Naive thymus-derived CD8-positive, alpha-beta T cell (primary cell): Measurements from ENCODE around the gene ZNF276. TPM values are rescaled to one million over a fixed set of nuclear protein-coding genes. Genes with fewer than 3 reads are reported as not detected.
A peak's percentile ranks its signal among the peaks of the same experiment; 100 is the strongest.
"Not testable (repeated sequence)": the region's sequence is repeated elsewhere in the genome, so short reads cannot be mapped to it uniquely, and the experiment has no call there.

Experiments used
- ATAC-seq, 2 donors: fragments of 150-1000 bp; cut with Tn5 transposase in 1 of 2; sonication (Bioruptor Pico), chemical (Tn5 transposase) in 1 of 2; 1 replicate in 1 of 2; 2 replicates in 1 of 2; pipeline ENCODE4 v1.10.0; 2021; ENCODE audit warnings: mild to moderate bottlenecking in 2 of 2, moderate library complexity in 2 of 2
- POLR2A ChIA-PET: fragments of 350-600 bp; sonication (Branson Sonifier 250); formaldehyde crosslinking; loops from one replicate; lab custom pipeline; 2021; ENCODE audit warnings: antibody characterized with exemption; lab: Charles Lee
- DNase-seq, 10 donors: peaks; one replicate each; pipeline versions ENCODE4 v3.0.0 to v3.0.0-alpha.2; 2020 to 2022
- H3K27ac Mint-ChIP-seq, 10 donors: one replicate each; pipeline ENCODE4 v1.8.0; 2020 to 2022; ENCODE audit warnings: mild to moderate bottlenecking in 10 of 10, mixed read lengths in 10 of 10, moderate library complexity in 4 of 10, inconsistent platforms in 1 of 10
- H3K27me3 Mint-ChIP-seq, 5 donors: one replicate each; pipeline ENCODE4 v1.8.0; 2021 to 2022; ENCODE audit warnings: mixed read lengths in 5 of 5
- H3K36me3 Mint-ChIP-seq, 3 donors: one replicate each; pipeline ENCODE4 v1.8.0; 2020 to 2022; ENCODE audit warnings: mixed read lengths in 3 of 3, mild to moderate bottlenecking in 2 of 3, inconsistent platforms in 1 of 3
- H3K4me1 Mint-ChIP-seq, 4 donors: one replicate each; pipeline ENCODE4 v1.8.0; 2021 to 2022; ENCODE audit warnings: mixed read lengths in 4 of 4
- H3K4me3 Mint-ChIP-seq, 10 donors: one replicate each; pipeline ENCODE4 v1.8.0; 2020 to 2022; ENCODE audit warnings: mild to moderate bottlenecking in 10 of 10, mixed read lengths in 10 of 10, moderate library complexity in 6 of 10, inconsistent platforms in 1 of 10
- H3K9me3 Mint-ChIP-seq, 9 donors: one replicate each; pipeline ENCODE4 v1.8.0; 2020 to 2022; ENCODE audit warnings: mixed read lengths in 9 of 9, mild to moderate bottlenecking in 3 of 9, inconsistent platforms in 1 of 9, moderate library complexity in 1 of 9
- polyA plus RNA-seq, 3 donors: library from polyadenylated mRNA; unstranded; fragments of 300-500 nt; fragmentation: Illumina TruSeq; gene quantifications; one replicate each; pipeline ENCODE4 v1.2.3, GENCODE V29; 2021
- total RNA-seq, 8 experiments: library from RNA in 2 of 8; stranded (reverse) in 2 of 8; gene quantifications; one replicate each; pipeline ENCODE4 v1.2.3 and lab custom pipeline; 2021 to 2026

ZNF276 gene
- total and polyA plus RNA-seq, 5 experiments from 2014 or later: 15.0 to 171 (median 56.0) TPM

- H3K4me1 Mint-ChIP-seq: peaks cover 20 to 36% (median 33%) of the 10 kb centered on the region in 4 donors
- POLR2A ChIA-PET: interaction anchor here (0.7 to 4.6 kb wide), 2 partner anchors 59 to 95 kb away, joined by 3 to 48 read pairs; no protein-coding TSS in a partner anchor
- no peaks in the 10 kb centered on the region for H3K27me3 Mint-ChIP-seq
- ATAC-seq (no peak), DNase-seq (no peak)
- H3K36me3 Mint-ChIP-seq: no peaks in the 10 kb centered on the region
- H3K27ac Mint-ChIP-seq: peak overlapping the region in 2 of 10 donors; percentile 5 to 19
- no peak overlapping the region for H3K4me3 Mint-ChIP-seq
- H3K9me3 Mint-ChIP-seq: no peaks in the 10 kb centered on the region
These were observed 61.2 kb downstream of the ZNF276 start for GRCh38 chr16:89782489-89782888.

GRCh38 chr16:89783952-89784351 is 62.6 kb downstream of the ZNF276 start:
- not testable (repeated sequence) for H3K36me3 Mint-ChIP-seq, H3K9me3 Mint-ChIP-seq, H3K27me3 Mint-ChIP-seq, DNase-seq
- H3K4me3 Mint-ChIP-seq: peak overlapping the region in 5 of 10 donors; percentile 50 to 70 (median 64)
- peak overlapping the region in 6 of 10 donors; percentile 75 to 94 (median 84) for H3K27ac Mint-ChIP-seq
- peak in 1 of 2 donors; percentile 6 for ATAC-seq
- peaks cover 20 to 36% (median 33%) of the 10 kb centered on the region in 4 donors for H3K4me1 Mint-ChIP-seq
- POLR2A ChIA-PET: interaction anchor here (0.6 to 4.6 kb wide), 11 partner anchors 12 to 84 kb away, joined by 3 to 48 read pairs (median 6); no protein-coding TSS in a partner anchor

- ATAC-seq (peak; percentile 28 to 70), DNase-seq (peak in 7 of 10 donors; percentile 10 to 53 (median 32))
- H3K4me3 Mint-ChIP-seq: peak overlapping the region; percentile 16 to 84 (median 61)
- H3K27ac Mint-ChIP-seq: peak overlapping the region; percentile 47 to 94 (median 82)
- no peaks in the 10 kb centered on the region for H3K9me3 Mint-ChIP-seq
- no peaks in the 10 kb centered on the region for H3K36me3 Mint-ChIP-seq
- H3K27me3 Mint-ChIP-seq: no peaks in the 10 kb centered on the region
- POLR2A ChIA-PET: interaction anchor here (0.6 to 4.6 kb wide), 10 partner anchors 13 to 85 kb away, joined by 3 to 48 read pairs (median 8); no protein-coding TSS in a partner anchor
- H3K4me1 Mint-ChIP-seq: peaks cover 20 to 36% (median 33%) of the 10 kb centered on the region in 4 donors
These were observed 63.1 kb downstream of the ZNF276 start for GRCh38 chr16:89784406-89784805.

- peak; percentile 88 to 92 for ATAC-seq
- POLR2A ChIA-PET: interaction anchor here (0.6 to 4.6 kb wide), 19 partner anchors 9 to 586 kb away, joined by 3 to 48 read pairs (median 4); partner anchors contain the start of genes MC1R and VPS9D1
- H3K4me1 Mint-ChIP-seq: peaks cover 18 to 36% (median 33%) of the 10 kb centered on the region in 4 donors
These were observed 64.3 kb downstream of the ZNF276 start for GRCh38 chr16:89785523-89786155.

GRCh38 chr16:89786474-89787364 is 65.4 kb downstream of the ZNF276 start:
- POLR2A ChIA-PET: interaction anchor here (0.6 to 4.6 kb wide), 7 partner anchors 25 to 92 kb away, joined by 3 to 48 read pairs (median 7); partner anchors contain the start of gene VPS9D1
- Mint-ChIP-seq H3K4me3 (peak overlapping the region in 7 of 10 donors; percentile 9 to 66 (median 59)), H3K27ac (peak overlapping the region in 5 of 10 donors; percentile 7 to 80 (median 49)), H3K9me3 (no peaks in the 10 kb centered on the region), H3K27me3 (no peaks in the 10 kb centered on the region), H3K36me3 (no peaks in the 10 kb centered on the region), H3K4me1 (peaks cover 18 to 36% (median 34%) of the 10 kb centered on the region in 4 donors)
- DNase-seq (no peak), ATAC-seq (no peak)

More at GRCh38 chr16:89785523-89786155, 64.3 kb downstream of the ZNF276 start:
- no peaks in the 10 kb centered on the region for H3K36me3 Mint-ChIP-seq
- H3K27ac Mint-ChIP-seq: peak overlapping the region in 9 of 10 donors; percentile 47 to 94 (median 82)
- peak in 8 of 10 donors; percentile 31 to 80 (median 68) for DNase-seq
- H3K27me3 Mint-ChIP-seq: no peaks in the 10 kb centered on the region
- H3K9me3 Mint-ChIP-seq: no peaks in the 10 kb centered on the region
- H3K4me3 Mint-ChIP-seq: peak overlapping the region; percentile 36 to 84 (median 61)

GRCh38 chr16:89787365-89787805 is 66.0 kb downstream of the ZNF276 start:
- H3K36me3 Mint-ChIP-seq: no peaks in the 10 kb centered on the region
- ATAC-seq: no peak
- POLR2A ChIA-PET: interaction anchor here (0.6 kb wide), 1 partner anchor 91 kb away, joined by 6 read pairs; no protein-coding TSS in a partner anchor

More at GRCh38 chr16:89787365-89787805, 66.0 kb downstream of the ZNF276 start:
- peaks cover 0 to 2% (median 0%) of the 10 kb centered on the region in 5 donors for H3K27me3 Mint-ChIP-seq
- H3K4me1 Mint-ChIP-seq: peaks cover 18 to 42% (median 38%) of the 10 kb centered on the region in 4 donors
- no peak for DNase-seq
- peak overlapping the region in 1 of 10 donors; percentile 11 for H3K27ac Mint-ChIP-seq
- H3K9me3 Mint-ChIP-seq: no peaks in the 10 kb centered on the region
- H3K4me3 Mint-ChIP-seq: no peak overlapping the region

Other genes starting within 250 kb of the ZNF276 start
- 100 to 1,000 TPM; 326 to 328 TPM for gene ANKRD11, start 231.0 kb upstream of the ZNF276 start, total RNA-seq
- gene ANKRD11, start 231.0 kb upstream of the ZNF276 start, polyA plus RNA-seq: 10 to 100 TPM in 2 of 3 donors, 1 to 10 TPM in 1; 8.9 to 61.1 (median 13.9) TPM
- 100 to 1,000 TPM; 164 to 169 TPM for gene SPG7, start 213.1 kb upstream of the ZNF276 start, total RNA-seq
- 10 to 100 TPM; 44.8 to 58.2 (median 44.9) TPM for gene SPG7, start 213.1 kb upstream of the ZNF276 start, polyA plus RNA-seq
- gene RPL13, start 160.9 kb upstream of the ZNF276 start, total RNA-seq: 1,000 to 10,000 TPM; 5,034 to 5,103 TPM
- gene RPL13, start 160.9 kb upstream of the ZNF276 start, polyA plus RNA-seq: 1,000 to 10,000 TPM; 5,034 to 7,902 (median 7,525) TPM
- under 1 TPM in 1 of 2 experiments, not detected in 1; 0.23 TPM for gene CPNE7, start 145.8 kb upstream of the ZNF276 start, total RNA-seq
- under 1 TPM in 1 of 3 donors, not detected in 2; 0.53 TPM for gene CPNE7, start 145.8 kb upstream of the ZNF276 start, polyA plus RNA-seq
- gene DPEP1, start 107.9 kb upstream of the ZNF276 start, total RNA-seq: not detected
- not detected for gene DPEP1, start 107.9 kb upstream of the ZNF276 start, polyA plus RNA-seq
- 10 to 100 TPM; 75.3 to 75.4 TPM for gene CHMP1A, start 63.8 kb upstream of the ZNF276 start, total RNA-seq
- gene CHMP1A, start 63.8 kb upstream of the ZNF276 start, polyA plus RNA-seq: 10 to 100 TPM; 48.9 to 58.3 (median 52.7) TPM
- 1 to 10 TPM; 6.2 to 7.7 TPM for gene SPATA33, start 63.7 kb upstream of the ZNF276 start, total RNA-seq
- gene SPATA33, start 63.7 kb upstream of the ZNF276 start, polyA plus RNA-seq: 1 to 10 TPM; 1.7 to 3.0 (median 2.3) TPM
- 100 to 1,000 TPM; 129 to 135 TPM for gene CDK10, start 34.8 kb upstream of the ZNF276 start, total RNA-seq
- gene CDK10, start 34.8 kb upstream of the ZNF276 start, polyA plus RNA-seq: 10 to 100 TPM; 25.4 to 63.3 (median 27.3) TPM
- gene SPATA2L, start 19.8 kb upstream of the ZNF276 start, total RNA-seq: 1 to 10 TPM; 6.9 to 8.1 TPM
- gene SPATA2L, start 19.8 kb upstream of the ZNF276 start, polyA plus RNA-seq: 1 to 10 TPM; 3.5 to 6.4 (median 5.4) TPM
- 10 to 100 TPM; 16.5 to 17.0 TPM for gene VPS9D1, start 639 bp upstream of the ZNF276 start, total RNA-seq
- 1 to 10 TPM in 1 of 3 donors, under 1 TPM in 2; 0.53 to 1.3 (median 0.91) TPM for gene VPS9D1, start 639 bp upstream of the ZNF276 start, polyA plus RNA-seq
- gene FANCA, start 95.1 kb downstream of the ZNF276 start, total RNA-seq: 1 to 10 TPM; 3.7 to 6.1 TPM
- 1 to 10 TPM in 2 of 3 donors, under 1 TPM in 1; 0.98 to 7.4 (median 1.5) TPM for gene FANCA, start 95.1 kb downstream of the ZNF276 start, polyA plus RNA-seq
- gene SPIRE2, start 106.9 kb downstream of the ZNF276 start, total RNA-seq: 1 to 10 TPM; 1.0 to 2.3 TPM
- gene SPIRE2, start 106.9 kb downstream of the ZNF276 start, polyA plus RNA-seq: under 1 TPM in 1 of 3 donors, not detected in 2; 0.16 TPM
- gene TCF25, start 152.1 kb downstream of the ZNF276 start, total RNA-seq: 100 to 1,000 TPM; 260 to 294 TPM
- 100 to 1,000 TPM in 1 of 3 donors, 10 to 100 TPM in 2; 86.8 to 107 (median 95.4) TPM for gene TCF25, start 152.1 kb downstream of the ZNF276 start, polyA plus RNA-seq
- 10 to 100 TPM; 10.2 to 10.3 TPM for gene MC1R, start 197.3 kb downstream of the ZNF276 start, total RNA-seq
- gene MC1R, start 197.3 kb downstream of the ZNF276 start, polyA plus RNA-seq: under 1 TPM in 1 of 3 donors, not detected in 2; 0.63 TPM
- under 1 TPM in 1 of 2 experiments, not detected in 1; 0.31 TPM for gene TUBB3, start 201.8 kb downstream of the ZNF276 start, total RNA-seq
- gene TUBB3, start 201.8 kb downstream of the ZNF276 start, polyA plus RNA-seq: not detected
- 10 to 100 TPM; 44.3 to 48.1 TPM for gene DEF8, start 227.2 kb downstream of the ZNF276 start, total RNA-seq
- gene DEF8, start 227.2 kb downstream of the ZNF276 start, polyA plus RNA-seq: 10 to 100 TPM; 21.5 to 26.3 (median 25.8) TPM